Measurements from ENCODE around the gene TBRG4.

Gene TBRG4

GRCh38 chr7:45055016-45055415 is 56.5 kb downstream of the TBRG4 start:
- DNase-seq (ENCODE audit: low read depth in 2 of 2): no peak

GRCh38 chr7:45054442-45054841 is 57.1 kb downstream of the TBRG4 start:
- no peak for DNase-seq (ENCODE audit: low read depth in 2 of 2)

- no peak for DNase-seq (ENCODE audit: low read depth in 2 of 2)
Observed at GRCh38 chr7:45053941-45054340, 57.6 kb downstream of the TBRG4 start.

- DNase-seq (ENCODE audit: low read depth in 2 of 2): no peak
Observed at GRCh38 chr7:45053401-45053800, 58.1 kb downstream of the TBRG4 start.

GRCh38 chr7:45052011-45052410 is 59.5 kb downstream of the TBRG4 start:
- no peak for DNase-seq (ENCODE audit: low read depth in 2 of 2)

GRCh38 chr7:45050198-45050597 is 61.3 kb downstream of the TBRG4 start:
- no peak for DNase-seq (ENCODE audit: low read depth in 2 of 2)
